Activated CD4-positive, alpha-beta T cell treated with anti-CD3 and anti-CD28 coated beads, Interleukin-10, Interleukin-2, amounts not matched to agents 100 ng/mL and 50 ng/mL, durations not matched to agents 16 hours and 8 hours (primary cell): Measurements from ENCODE around the gene LRIG2.
"Not testable (repeated sequence)": the region's sequence is repeated elsewhere in the genome, so short reads cannot be mapped to it uniquely, and the experiment has no call there.

Source experiments
- DNase-seq: peaks from one replicate; pipeline ENCODE4 v3.0.0-alpha.2; 2020

Gene LRIG2

GRCh38 chr1:113072141-113072756 lies 749 bp upstream of the LRIG2 start:
- no peak for DNase-seq

- peak; percentile 11 for DNase-seq
Measured at GRCh38 chr1:113073479-113073950, 517 bp downstream of the LRIG2 start.

GRCh38 chr1:113074237-113074636 lies 1.2 kb downstream of the LRIG2 start:
- DNase-seq = peak; percentile 21

- not testable (repeated sequence) for DNase-seq
Measured at GRCh38 chr1:113077978-113078377, 5.0 kb downstream of the LRIG2 start.

- DNase-seq = no peak
Measured at GRCh38 chr1:113086541-113086940, 13.5 kb downstream of the LRIG2 start.

GRCh38 chr1:113088972-113089371 lies 16.0 kb downstream of the LRIG2 start:
- DNase-seq = no peak

- no peak for DNase-seq
Measured at GRCh38 chr1:113090051-113090450, 17.1 kb downstream of the LRIG2 start.

- no peak for DNase-seq
Measured at GRCh38 chr1:113091988-113092594, 19.1 kb downstream of the LRIG2 start.

- DNase-seq = no peak
Measured at GRCh38 chr1:113094506-113094905, 21.5 kb downstream of the LRIG2 start.

GRCh38 chr1:113095790-113096455 lies 22.9 kb downstream of the LRIG2 start:
- DNase-seq = no peak

GRCh38 chr1:113096493-113096892 lies 23.5 kb downstream of the LRIG2 start:
- DNase-seq = no peak

- DNase-seq = no peak
Measured at GRCh38 chr1:113101588-113101987, 28.6 kb downstream of the LRIG2 start.

GRCh38 chr1:113103048-113103447 lies 30.1 kb downstream of the LRIG2 start:
- no peak for DNase-seq

- no peak for DNase-seq
Measured at GRCh38 chr1:113103977-113104376, 31.0 kb downstream of the LRIG2 start.

GRCh38 chr1:113106910-113107309 lies 33.9 kb downstream of the LRIG2 start:
- no peak for DNase-seq

- no peak for DNase-seq
Measured at GRCh38 chr1:113109908-113110554, 37.0 kb downstream of the LRIG2 start.

- DNase-seq = no peak
Measured at GRCh38 chr1:113118266-113118665, 45.3 kb downstream of the LRIG2 start.

- no peak for DNase-seq
Measured at GRCh38 chr1:113123737-113124136, 50.7 kb downstream of the LRIG2 start.

- DNase-seq = no peak
Measured at GRCh38 chr1:113124366-113124765, 51.4 kb downstream of the LRIG2 start.

GRCh38 chr1:113125517-113125916 lies 52.5 kb downstream of the LRIG2 start:
- peak; percentile 64 for DNase-seq

GRCh38 chr1:113126207-113126606 lies 53.2 kb downstream of the LRIG2 start:
- no peak for DNase-seq

- peak; percentile 54 for DNase-seq
Measured at GRCh38 chr1:113128116-113128515, 55.1 kb downstream of the LRIG2 start.

GRCh38 chr1:113129529-113130185 lies 56.7 kb downstream of the LRIG2 start:
- no peak for DNase-seq
